Jurkat, Clone E6-1 (cell line): ENCODE results near the gene POP7.

Experiments used
- DNase-seq: peaks from one replicate; pipeline ENCODE4 v3.0.0-alpha.2; 2011; ENCODE audit warnings: low read depth, low spot score
- H3K4me3 ChIP-seq: 2 replicates; pipeline ENCODE4 v1.5.1; 2011; ENCODE audit warnings: mild to moderate bottlenecking, low read length, control low read depth, moderate library complexity

Gene POP7

DNA sequence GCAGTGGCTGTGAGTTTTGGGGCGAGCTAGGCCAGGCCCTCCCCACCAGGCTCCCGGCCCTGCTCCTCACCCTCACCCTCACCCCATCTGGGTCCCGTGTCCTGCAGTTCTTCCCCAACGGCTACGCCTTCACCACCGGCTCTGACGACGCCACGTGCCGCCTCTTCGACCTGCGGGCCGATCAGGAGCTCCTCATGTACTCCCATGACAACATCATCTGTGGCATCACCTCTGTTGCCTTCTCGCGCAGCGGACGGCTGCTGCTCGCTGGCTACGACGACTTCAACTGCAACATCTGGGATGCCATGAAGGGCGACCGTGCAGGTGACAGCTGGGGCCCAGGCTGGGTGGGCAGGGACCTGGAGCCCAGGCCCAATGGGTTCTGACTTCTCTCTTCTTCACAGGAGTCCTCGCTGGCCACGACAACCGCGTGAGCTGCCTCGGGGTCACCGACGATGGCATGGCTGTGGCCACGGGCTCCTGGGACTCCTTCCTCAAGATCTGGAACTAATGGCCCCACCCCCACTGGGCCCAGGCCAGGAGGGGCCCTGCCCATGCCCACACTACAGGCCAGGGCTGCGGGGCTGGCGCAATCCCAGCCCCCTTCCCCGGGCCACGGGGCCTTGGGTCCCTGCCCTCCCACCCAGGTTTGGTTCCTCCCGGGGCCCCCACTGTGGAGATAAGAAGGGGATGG is 27.5 kb upstream of the POP7 start:
- no peak for DNase-seq
- H3K4me3 ChIP-seq = no peak overlapping the region

DNA sequence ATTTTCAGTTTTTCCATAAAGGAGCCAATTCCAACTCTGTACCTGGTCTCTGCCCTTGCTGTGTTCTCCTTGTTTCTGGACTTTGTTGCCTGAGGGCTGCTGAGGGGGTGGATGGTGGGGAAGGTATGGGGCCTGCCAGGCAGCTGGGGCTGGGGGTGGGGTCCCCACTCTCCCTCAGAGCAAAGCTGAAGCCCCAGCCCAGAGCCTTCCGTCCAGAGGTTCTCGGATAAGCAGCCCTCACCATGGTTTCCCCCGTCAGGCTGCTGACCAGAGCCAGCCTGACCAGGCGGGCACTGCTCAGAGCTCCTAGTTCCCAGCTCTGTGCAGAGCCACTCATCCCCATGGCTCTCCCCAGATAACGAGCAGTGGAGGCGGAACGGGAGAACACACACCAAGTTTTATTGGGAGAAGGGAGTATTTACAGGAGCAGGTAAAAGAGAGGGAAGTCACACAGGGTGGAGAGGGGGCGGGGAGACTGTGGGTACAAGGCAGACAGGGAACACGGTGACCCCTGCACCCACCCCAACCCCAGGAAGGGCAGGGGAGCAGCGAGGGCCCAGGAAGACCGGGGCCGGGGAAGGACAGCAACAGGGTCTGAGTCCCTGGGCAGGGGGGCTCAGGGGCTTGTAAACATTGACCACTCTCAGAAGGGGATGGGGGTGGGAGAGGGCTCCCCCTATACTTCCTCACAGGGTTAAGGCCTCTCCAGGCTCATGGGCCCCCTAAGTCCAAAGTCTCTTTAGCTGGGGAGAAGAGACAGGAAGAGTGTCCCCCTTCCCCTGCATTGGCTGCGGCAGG is 26.6 kb upstream of the POP7 start:
- no peak overlapping the region for H3K4me3 ChIP-seq
- DNase-seq = no peak

DNA sequence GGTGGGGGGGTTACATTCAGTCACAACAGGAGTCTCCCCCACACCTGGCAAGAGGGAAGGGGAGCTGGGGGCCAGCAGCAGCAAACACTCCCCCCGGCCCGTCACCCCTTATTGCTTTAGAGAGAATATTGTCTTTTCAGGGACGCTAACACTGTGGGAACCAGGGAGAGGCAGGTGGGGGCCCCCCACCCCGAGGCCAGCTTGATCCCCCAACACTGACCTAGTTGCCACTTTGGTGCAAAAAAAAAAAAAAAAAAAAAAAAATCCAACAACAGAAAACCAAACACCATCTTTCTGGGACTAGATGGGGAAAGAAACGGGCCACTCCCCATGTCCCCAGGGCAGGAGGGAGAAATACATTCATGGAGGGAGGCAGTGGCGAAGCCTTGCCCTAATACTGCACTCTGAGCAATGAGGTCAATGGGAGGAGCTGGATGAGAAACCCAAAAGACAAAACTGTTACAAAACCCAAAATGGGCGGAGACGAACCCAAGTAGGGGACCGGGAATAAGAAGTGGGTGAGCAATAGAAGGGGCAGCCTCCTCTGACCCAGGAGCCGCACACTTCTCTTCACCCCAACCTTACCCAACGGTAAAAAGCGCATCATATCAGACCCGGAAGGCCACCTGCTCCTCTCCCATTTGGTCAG is 25.9 kb upstream of the POP7 start:
- DNase-seq = no peak
- H3K4me3 ChIP-seq = no peak overlapping the region

DNA sequence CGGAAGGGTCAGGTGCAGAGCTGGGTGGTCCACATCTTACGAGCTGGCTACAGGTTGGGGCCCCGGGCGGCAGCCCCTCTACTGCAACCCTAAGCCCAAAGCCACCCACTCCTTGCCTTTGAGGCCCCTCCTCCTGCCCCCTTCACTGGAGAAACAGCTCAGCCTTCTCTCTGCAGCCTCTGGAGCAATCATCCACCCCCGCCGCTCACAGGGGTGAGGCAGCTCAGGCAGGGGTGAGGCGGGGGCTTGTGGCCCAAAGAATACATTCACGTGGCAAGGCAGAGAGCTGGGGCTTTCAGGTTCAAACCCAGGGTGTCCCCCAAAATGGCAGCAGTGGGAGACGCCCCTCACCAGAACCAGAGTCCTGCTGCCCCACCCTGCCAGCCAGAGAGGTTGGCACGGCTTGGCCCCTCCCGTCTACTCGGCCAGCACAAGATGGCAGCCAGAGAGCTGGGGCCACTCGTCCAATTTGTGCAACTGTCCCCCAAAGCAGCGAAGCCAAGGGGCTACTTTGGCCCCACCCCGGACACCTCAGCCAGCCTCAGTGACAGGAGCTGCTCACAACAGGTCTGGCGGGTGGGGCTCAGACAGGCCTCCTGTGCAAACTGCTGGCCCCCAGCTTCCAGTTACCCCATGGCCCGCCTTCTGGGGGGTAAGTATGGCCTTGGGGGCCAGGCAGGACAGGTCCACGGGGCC is 25.2 kb upstream of the POP7 start:
- no peak for DNase-seq
- H3K4me3 ChIP-seq = no peak overlapping the region

DNA sequence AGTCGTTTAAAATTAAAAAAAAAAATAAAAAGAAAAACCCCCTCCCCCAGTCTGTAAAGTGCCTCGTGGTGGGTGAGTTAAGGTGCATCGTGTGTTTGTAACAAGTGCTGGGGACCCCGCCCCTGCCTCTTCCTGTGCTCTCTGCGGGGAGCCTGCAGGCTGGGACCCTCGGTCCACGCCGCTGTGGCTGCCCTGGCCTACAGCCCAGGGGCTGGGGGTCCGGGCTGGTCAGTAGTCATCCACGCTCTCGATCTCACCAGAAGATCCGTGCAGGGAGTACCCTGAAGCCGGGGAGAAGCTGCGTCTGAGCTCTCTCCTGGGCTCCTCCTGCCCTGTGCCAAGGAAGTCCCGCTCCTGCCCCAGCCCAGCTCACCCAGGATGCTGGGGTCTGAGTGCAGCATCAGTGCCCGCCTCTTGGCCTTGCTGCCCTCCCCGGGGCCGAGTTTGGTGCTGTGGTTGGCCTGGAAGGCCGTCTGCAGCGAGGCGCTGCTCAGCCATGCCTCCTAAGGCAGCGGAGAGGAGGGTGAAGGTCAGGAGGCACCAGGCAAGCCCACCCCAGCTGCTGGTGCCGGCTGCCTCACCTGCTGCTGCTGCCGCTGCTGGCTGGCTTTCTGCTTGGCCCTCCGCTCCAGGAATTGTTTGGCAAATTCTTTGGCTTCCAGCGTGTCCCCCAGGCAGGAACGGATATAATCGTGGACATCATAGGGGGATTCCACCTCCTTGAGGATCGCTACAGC is 24.3 kb upstream of the POP7 start:
- no peak overlapping the region for H3K4me3 ChIP-seq

DNA sequence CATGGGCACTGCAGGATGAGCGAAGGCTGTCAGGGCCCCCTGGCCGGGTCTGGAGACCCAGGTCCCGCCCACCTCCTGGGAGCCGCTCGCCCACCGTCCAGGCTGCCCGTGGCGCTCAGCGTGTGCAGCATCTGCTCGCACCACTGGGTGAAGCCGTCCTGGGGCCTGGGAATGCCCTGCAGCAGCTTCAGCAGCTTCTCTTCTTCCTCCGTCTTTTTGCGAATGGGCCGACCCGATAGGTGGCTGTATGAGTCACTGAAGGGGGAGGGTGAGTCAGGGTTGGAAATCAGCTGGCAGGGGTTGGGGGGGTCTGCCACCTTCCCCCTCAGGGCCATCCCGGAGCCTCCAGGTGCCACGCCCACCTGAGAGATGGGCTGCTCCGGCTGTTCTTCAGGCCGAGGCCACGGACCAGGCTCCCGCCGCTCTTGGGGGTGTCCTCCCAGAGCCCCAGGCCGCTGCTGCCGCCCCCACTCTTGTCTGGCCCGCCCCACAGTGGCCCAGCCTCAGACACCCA is 23.6 kb upstream of the POP7 start:
- DNase-seq = no peak
- no peak overlapping the region for H3K4me3 ChIP-seq

More for the DNA sequence above, 24.3 kb upstream of the POP7 start:
- no peak for DNase-seq

DNA sequence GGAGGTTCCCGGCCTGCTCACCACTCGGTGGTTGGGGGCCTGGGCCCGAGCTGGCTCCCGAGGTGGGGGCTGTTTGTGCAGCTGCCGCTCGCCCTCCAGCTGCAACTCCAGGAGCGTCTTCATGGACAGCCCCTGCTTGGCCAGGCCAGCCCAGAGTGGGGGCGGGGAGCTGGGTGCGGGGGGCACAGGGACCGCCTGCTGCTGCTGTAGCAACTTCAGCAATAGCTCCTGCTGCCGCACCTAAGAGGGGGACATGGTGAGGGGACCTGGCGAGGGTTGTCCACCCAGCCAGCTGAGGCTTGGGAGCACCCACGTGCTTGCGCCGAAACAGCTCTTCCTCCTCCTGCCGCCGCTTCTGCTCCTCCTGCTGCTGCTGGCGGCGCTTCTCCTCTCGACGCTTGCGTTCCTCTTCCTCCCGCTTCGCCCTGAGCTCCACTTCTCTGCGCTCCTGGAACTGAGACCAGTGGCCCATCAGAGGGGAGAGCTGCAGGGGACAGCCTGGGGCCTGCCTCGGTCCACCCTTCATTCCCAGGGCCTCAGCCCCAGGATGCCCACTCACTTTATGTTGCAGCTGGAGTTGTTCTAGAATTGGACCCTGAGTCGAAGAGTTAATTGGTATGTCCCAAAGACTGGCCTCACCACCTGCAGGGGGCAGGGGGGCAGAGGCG is 22.8 kb upstream of the POP7 start:
- no peak for DNase-seq
- no peak overlapping the region for H3K4me3 ChIP-seq

DNA sequence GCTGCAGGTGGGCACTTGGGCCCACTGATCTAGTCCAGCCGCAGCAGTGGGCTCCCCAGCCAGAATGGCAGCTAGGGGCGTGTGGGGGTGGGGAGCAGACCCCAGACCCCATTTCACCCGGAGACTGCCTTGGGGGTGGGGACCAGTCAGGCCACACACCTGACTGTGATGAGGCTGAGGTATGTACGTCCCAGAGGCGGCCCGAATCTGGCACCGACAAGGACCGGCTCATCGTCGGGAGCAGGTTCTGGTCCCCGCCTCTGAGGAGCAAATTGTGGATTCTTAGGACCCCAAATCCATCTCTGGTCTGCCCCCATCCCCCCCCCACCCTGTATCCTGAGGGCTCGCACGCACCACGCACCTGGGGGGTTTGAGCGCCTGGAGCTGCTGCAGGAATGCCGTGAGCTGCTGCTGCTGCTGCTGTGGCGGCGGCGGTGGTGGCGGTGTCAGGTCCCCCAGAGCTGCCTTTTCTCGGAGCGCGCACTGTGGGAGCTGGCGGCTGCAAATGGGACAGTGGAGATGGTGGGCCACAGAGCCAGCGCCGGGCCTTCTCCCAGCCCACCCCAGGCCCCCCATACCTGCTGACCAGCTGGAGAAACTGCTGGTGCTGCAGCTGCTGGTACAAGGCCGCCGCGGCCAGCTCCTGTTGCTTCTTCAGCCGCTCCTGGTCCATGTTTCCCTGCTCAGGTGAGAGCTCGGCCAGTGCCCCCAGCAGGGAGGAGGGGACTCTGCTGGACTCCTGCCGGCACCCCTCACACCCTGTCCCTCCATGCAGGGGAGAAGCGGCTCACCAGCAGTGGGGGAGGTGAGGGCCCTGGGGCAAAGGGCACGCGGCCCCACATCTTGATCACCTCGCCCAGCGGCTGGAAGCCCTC is 22.0 kb upstream of the POP7 start:
- no peak overlapping the region for H3K4me3 ChIP-seq
- DNase-seq = no peak

DNA sequence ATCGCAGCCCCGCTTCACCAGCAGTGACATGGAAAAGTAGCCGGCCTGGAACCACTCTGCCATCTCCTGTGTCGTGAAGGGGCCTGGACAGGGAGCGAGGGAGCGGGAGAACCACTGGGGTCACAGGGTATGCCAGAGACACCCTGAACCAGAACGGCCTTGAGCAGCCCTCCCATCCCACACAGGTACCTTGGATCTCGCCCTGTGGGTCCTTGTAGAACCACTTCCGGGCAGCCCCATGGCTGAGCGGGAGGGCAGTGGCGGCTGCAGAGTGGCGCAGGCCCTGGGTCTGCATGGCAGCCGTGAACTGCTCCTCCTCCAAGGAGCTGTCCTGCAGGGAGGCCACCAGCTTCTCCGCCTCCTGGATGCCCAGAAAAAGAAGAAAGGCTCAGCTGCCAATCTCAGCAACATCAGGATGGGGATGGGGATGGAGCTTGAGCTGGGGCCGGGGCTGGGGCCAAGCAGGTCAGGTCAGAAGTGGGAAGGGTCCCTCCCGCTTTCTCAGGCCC is 21.3 kb upstream of the POP7 start:
- DNase-seq = no peak

DNA sequence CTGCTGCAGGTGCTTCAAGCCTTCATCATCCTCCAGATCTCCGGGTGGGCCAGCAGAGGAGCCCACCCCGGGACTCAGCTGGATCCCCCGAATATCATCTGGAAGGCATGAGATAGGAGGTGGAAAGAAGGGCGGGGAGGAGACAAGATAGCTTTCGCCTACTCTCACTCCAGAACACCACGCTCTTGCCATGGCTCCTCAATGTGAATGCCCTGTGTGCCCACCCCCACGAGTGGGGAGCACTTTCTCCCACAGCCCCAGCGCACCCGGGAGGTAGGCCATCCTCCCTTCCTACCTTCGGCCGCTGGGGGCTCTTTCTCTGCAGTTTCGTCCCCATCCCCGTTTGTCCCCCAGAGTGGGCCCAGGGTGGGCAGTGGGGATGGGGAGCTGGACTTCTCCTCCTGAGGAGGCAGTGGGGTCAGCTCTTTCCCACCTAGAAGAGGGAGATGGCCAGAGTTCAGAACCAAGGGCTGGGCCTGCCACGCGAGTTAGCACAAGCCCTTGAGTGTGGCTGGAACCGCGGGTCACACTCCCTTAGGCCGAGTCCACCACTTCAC is 20.8 kb upstream of the POP7 start:
- no peak overlapping the region for H3K4me3 ChIP-seq
- DNase-seq = no peak

More for the DNA sequence above, 21.3 kb upstream of the POP7 start:
- no peak overlapping the region for H3K4me3 ChIP-seq

DNA sequence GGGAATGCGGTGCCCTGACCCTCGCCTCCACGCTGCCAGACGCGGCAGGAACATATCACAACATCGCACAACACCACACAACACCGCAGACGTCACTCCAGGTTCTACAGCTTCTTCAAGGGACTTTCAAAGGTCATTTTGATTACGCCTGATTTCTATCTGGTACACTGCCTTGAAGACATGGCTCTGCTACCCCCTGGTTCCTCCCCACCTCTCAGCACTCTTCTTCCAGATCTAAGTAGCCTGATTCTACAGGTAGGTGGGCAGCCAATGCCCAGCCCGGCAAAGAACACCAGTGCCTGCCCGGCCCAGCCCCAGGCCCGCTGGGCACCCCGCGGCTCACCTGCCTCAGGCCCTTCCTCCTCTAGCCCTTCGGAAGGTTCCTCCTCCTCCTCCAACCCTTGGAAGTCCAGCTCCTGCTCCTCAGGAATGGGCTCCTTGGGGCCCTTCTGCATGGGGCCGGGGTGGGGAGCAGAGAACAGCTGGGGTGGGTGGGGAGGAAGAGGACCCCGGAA is 20.2 kb upstream of the POP7 start:
- no peak for DNase-seq
- no peak overlapping the region for H3K4me3 ChIP-seq

DNA sequence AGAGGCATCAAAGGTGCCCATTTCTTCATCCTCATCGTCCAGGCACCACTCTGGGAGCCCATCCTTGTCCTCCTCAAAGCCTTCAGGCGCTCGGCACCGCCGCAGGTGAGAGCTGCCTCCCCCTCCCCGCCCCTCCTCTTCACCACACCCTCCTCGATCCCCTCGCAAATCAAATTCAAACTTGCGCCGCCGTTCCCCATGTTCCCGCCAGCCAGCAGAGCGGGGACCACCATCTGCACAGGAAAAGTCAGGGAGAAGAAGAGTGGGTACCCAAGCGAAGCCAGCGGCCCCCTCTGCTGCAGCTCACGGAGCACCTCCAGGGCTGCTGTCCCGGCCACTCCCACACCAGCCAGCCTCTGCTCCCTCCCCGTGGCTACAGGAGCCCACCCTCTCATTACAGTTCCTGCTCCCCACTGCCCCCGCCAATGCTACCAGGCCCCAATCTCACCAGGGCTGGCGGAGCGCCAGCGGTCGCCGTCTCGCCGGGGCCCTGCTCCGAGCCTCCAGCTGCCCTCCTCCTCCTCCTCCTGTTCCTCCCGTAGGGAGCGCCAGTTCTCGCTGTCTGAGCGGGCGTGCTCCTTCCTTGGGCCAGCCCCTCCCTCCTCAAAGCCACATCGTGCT is 19.6 kb upstream of the POP7 start:
- no peak overlapping the region for H3K4me3 ChIP-seq
- DNase-seq = no peak

DNA sequence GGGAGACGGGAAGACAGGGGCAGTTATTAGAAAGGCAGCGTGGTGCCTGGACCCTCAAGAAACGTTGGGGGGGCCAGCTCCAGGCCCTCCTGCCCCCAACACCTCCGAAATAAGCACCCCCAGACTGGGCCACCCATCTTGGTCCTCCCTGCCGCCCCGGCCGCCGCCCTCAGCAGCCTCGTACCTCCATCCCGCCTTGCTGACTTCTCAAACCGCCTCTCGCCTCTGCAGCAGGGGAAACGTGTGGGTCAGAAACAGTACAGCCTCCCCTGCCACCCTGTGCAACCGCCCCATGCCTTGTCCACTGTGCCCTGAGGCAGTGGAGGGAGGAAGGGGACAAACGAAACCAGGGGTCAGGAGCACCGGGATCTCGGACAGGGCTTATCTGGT is 19.1 kb upstream of the POP7 start:
- DNase-seq = no peak
- H3K4me3 ChIP-seq = no peak overlapping the region

DNA sequence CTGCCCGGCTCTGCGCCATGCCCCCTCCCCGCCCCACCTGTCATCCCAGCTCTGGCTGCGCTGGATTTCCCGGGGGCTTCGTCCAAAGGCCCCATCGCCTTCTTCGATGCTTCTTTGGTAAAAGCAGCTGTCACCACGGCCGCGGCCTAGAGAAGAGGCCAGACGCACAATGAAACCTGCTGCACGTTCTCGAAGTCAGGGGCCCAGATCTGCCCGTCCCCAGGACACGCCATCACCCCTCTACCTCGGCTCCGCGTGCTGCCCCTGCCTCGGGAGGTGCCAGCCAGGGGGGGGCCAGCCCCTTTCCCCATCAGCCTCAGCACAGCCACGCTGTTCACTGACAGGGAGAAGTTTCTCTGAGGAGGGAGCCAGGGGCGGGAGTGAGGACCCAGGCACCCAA is 18.7 kb upstream of the POP7 start:
- no peak for DNase-seq

DNA sequence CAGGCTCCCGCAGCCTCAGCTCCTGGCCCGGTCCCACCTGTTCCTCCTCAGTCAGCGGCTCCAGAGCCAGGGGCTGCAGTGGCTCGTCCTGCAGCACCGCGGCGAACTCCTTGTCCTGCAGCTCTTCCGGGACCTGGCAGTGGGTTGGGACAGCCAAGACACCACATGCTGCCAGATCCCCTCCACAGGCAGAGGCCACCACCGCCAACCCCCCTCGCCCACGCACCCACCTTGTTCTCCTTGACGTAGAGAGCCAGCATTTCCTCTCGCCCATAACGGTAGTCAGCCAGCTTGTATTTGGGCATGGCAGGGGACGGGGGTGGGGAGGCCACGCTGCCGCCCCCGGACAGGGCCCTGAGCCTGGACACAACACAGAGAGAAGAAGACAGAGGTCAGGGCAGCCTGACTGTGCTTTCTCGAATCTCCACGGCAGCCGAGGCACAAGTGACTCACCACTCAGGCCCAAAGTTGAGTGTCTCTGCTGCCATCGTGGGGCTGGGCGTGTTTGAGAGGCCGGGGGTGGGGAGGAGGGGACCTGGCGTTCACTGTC is 18.1 kb upstream of the POP7 start:
- no peak overlapping the region for H3K4me3 ChIP-seq
- no peak for DNase-seq

More for the DNA sequence above, 18.7 kb upstream of the POP7 start:
- no peak overlapping the region for H3K4me3 ChIP-seq

DNA sequence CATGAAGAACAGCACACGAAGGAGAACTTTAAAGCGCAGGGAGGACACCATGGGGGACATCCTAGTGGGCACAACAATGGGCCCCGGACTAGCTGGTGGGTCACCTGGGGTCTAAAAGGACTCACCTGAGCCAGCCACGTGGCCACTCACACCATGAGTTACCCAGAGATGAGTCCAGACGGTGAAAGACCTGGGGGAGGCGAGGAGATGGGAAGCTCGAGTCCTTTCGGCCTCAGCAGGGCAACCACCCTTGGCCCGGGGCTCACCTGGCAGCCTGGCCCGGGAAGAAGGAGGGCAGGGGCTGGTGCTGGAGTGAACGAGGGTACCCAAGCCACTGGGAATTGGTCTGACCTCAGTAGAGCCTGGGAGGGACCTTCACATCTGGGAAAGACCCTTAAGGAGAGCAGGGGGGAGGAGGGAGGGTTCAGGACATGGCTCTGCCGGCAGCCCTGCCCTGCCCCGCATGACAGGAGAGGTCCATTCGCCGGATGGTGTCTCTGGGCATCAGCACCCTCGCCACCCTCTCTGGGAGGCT is 17.5 kb upstream of the POP7 start:
- H3K4me3 ChIP-seq = no peak overlapping the region
- no peak for DNase-seq
